GM12878 (cell line): ENCODE data around the gene PKP4.

Source experiments
- EZH2 ChIP-seq: IDR thresholded peaks from 2 replicates; pipeline ENCODE4 v1.6.1; 2012; ENCODE audit warnings: low read depth, mild to moderate bottlenecking, control low read depth, inconsistent platforms, low read length, borderline replicate concordance; ENCODE audit not compliant: control insufficient read depth
- SIN3A ChIP-seq: IDR thresholded peaks from 2 replicates; pipeline ENCODE4 v1.6.1; 2012; ENCODE audit warnings: low read depth, low read length, improper control_type of control experiment
- YBX1 ChIP-seq: fragments of 450-650 bp; IDR thresholded peaks from 2 replicates; pipeline ENCODE4 v1.6.1; 2016; ENCODE audit warnings: antibody characterized with exemption

GRCh38 chr2:158477202-158477601, 20.4 kb downstream of the PKP4 start:
- TF ChIP-seq EZH2, result no peak
- TF ChIP-seq YBX1, result no peak
- no peak for TF ChIP-seq SIN3A
